OCI-LY7 (cell line): ENCODE data around the gene ATP11A.

Experiments used
- CTCF ChIP-seq: fragments of 200-600 bp; sonication (generic); conservative IDR thresholded peaks from 2 replicates; pipeline ENCODE4 v1.5.1; 2014; ENCODE audit warnings: mild to moderate bottlenecking, antibody characterized with exemption, low read length, moderate library complexity, mixed read lengths
- EZH2phosphoT487 ChIP-seq: fragments of 200-600 bp; sonication (generic); IDR thresholded peaks from 2 replicates; pipeline ENCODE4 v1.6.1; 2018; ENCODE audit warnings: low read depth, borderline replicate concordance, mild to moderate bottlenecking, mixed run types, antibody characterized with exemption, low read length, moderate library complexity, mixed read lengths

- TF ChIP-seq CTCF (no peak), EZH2phosphoT487 (no peak)
Measured at GRCh38 chr13:112696869-112697465, 7.1 kb downstream of the ATP11A start.
